HepG2 (cell line): Measurements from ENCODE around the gene KIF26B. TPM values are rescaled to one million over a fixed set of nuclear protein-coding genes. Genes with fewer than 3 reads are reported as not detected.

Source experiments
- ATAC-seq: fragments of 200-7000 bp; cut with Tn5 transposase; 3 replicates; pipeline ENCODE4 v1.9.1; 2020; ENCODE audit warnings: mild to moderate bottlenecking, moderate library complexity
- BruUV-seq: library from RNA; stranded (reverse); fragments of 400-500 nt; replicated peaks from 2 replicates; lab custom pipeline; 2021; lab: Mats Ljungman, UMichigan
- CTCF ChIA-PET: fragments of 300-600 bp; formaldehyde crosslinking; extraction: SDS; loops from one replicate; lab custom pipeline; 2021; ENCODE audit warnings: low total read pairs, inconsistent platforms, low intra/inter-chr PET ratio; lab: Yijun Ruan, JAX
- POLR2A ChIA-PET: fragments of 350-600 bp; sonication (Branson Sonifier 250); formaldehyde crosslinking; loops from one replicate; lab custom pipeline; 2020; ENCODE audit warnings: antibody characterized with exemption, inconsistent platforms; lab: Yijun Ruan, JAX
- DNase-seq: peaks from one replicate; pipeline ENCODE4 v3.0.0-alpha.2; 2015; ENCODE audit warnings: low spot score
- FAIRE-seq: peaks from 3 replicates; lab custom pipeline; 2011; peaks lifted over from hg19 to GRCh38; lab: Jason Lieb, UNC
- H2AFZ ChIP-seq: one replicate; pipeline ENCODE4 v1.6.1; 2011; ENCODE audit warnings: low read length, inconsistent platforms
- H3K27ac ChIP-seq: fragments of 300-600 bp; 3 replicates; pipeline ENCODE4 v1.8.0; 2011; ENCODE audit warnings: mixed run types, mild to moderate bottlenecking, mixed read lengths, low read length, inconsistent platforms; ENCODE audit not compliant: insufficient read depth; ENCODE audit errors: extremely low read length
- H3K27me3 ChIP-seq, 2 experiments: fragments of 200-600 bp in 1 of 2; 2 replicates in 1 of 2; 3 replicates in 1 of 2; pipeline versions ENCODE4 v1.6.0 to v1.8.0; 2011; ENCODE audit warnings: low read length in 2 of 2, mild to moderate bottlenecking in 2 of 2, moderate library complexity in 2 of 2, inconsistent platforms in 1 of 2; ENCODE audit not compliant: insufficient read depth in 2 of 2, control insufficient read depth in 1 of 2
- H3K36me3 ChIP-seq, 2 experiments: fragments of 200-600 bp in 1 of 2; replicated peaks in 1 of 2; 2 replicates in 1 of 2; 3 replicates in 1 of 2; pipeline versions ENCODE4 v1.5.1 to v1.8.0; 2011; ENCODE audit warnings: low read length in 2 of 2, inconsistent platforms in 1 of 2; ENCODE audit not compliant: insufficient read depth in 2 of 2, control insufficient read depth in 1 of 2
- H3K4me1 ChIP-seq: 2 replicates; pipeline ENCODE4 v1.5.1; 2012; ENCODE audit warnings: low read length, inconsistent platforms; ENCODE audit not compliant: insufficient read depth
- H3K4me2 ChIP-seq: 2 replicates; pipeline ENCODE4 v1.6.0; 2011; ENCODE audit warnings: low read depth, low read length, inconsistent platforms
- H3K4me3 ChIP-seq, 3 experiments: fragments of 200-600 bp in 1 of 3; sonication (generic), shearing (Covaris generic) in 1 of 3; replicated peaks in 1 of 3; 2 replicates each; pipeline ENCODE4 v1.5.1; 2011 to 2016; ENCODE audit warnings: low read length in 3 of 3, inconsistent platforms in 2 of 3, low read depth in 2 of 3, mild to moderate bottlenecking in 2 of 3, control low read depth in 1 of 3, mixed read lengths in 1 of 3; ENCODE audit not compliant: insufficient read depth in 1 of 3
- H3K79me2 ChIP-seq: one replicate; pipeline ENCODE4 v1.6.1; 2011; ENCODE audit warnings: low read length, inconsistent platforms; ENCODE audit not compliant: insufficient read depth
- H3K9ac ChIP-seq: 2 replicates; pipeline ENCODE4 v1.6.0; 2011; ENCODE audit warnings: mild to moderate bottlenecking, low read depth, low read length, inconsistent platforms; ENCODE audit not compliant: insufficient read depth
- H3K9me3 ChIP-seq: 2 replicates; pipeline ENCODE4 v1.5.1; 2012; ENCODE audit warnings: mild to moderate bottlenecking, low read length
- H4K20me1 ChIP-seq: 2 replicates; pipeline ENCODE4 v1.6.0; 2011; ENCODE audit warnings: inconsistent platforms, mild to moderate bottlenecking, low read length, moderate library complexity; ENCODE audit not compliant: insufficient read depth
- ATAD3A ChIP-seq: sonication (generic); formaldehyde crosslinking; IDR thresholded peaks from 2 replicates; pipeline ENCODE4 v1.4.0; 2020; ENCODE audit warnings: missing genetic modification reagents
- CCAR2 ChIP-seq: fragments of 200-400 bp; formaldehyde crosslinking; optimal IDR thresholded peaks from 2 replicates; pipeline ENCODE3; 2018; ENCODE audit warnings: low read depth, mild to moderate bottlenecking, low read length, moderate library complexity
- CEBPB ChIP-seq: IDR thresholded peaks from 2 replicates; pipeline ENCODE4 v1.6.1; 2011; ENCODE audit warnings: low read depth, low read length, improper control_type of control experiment, borderline replicate concordance
- JUNB ChIP-seq: sonication (generic); formaldehyde crosslinking; IDR thresholded peaks from 2 replicates; pipeline ENCODE4 v1.8.0; 2022; ENCODE audit warnings: missing genetic modification reagents, mild to moderate bottlenecking, borderline replicate concordance
- KAT7 ChIP-seq: IDR thresholded peaks from 2 replicates; pipeline ENCODE4 v1.6.1; 2018; ENCODE audit warnings: borderline replicate concordance, missing compliant biosample characterization
- POLR2AphosphoS5 ChIP-seq: IDR thresholded peaks from 2 replicates; pipeline ENCODE4 v1.6.1; 2012; ENCODE audit warnings: low read depth, low read length
- RBM39 ChIP-seq: fragments of 200-400 bp; formaldehyde crosslinking; IDR thresholded peaks from one replicate; pipeline ENCODE4 v1.6.1; 2018; ENCODE audit warnings: antibody characterized with exemption, mild to moderate bottlenecking, low read depth, low read length; ENCODE audit not compliant: poor library complexity, severe bottlenecking
- SRSF1 ChIP-seq: fragments of 200-400 bp; formaldehyde crosslinking; optimal IDR thresholded peaks from 2 replicates; pipeline ENCODE3; 2017; ENCODE audit warnings: mild to moderate bottlenecking, low read depth, low read length, moderate library complexity
- TBL1XR1 ChIP-seq: fragments of 150-350 bp; IDR thresholded peaks from 2 replicates; pipeline ENCODE4 v1.6.1; 2014; ENCODE audit warnings: borderline replicate concordance, low read length; ENCODE audit not compliant: partially characterized antibody
- ZFP82 ChIP-seq: sonication (generic); formaldehyde crosslinking; IDR thresholded peaks from 2 replicates; pipeline ENCODE4 v1.5.1; 2020; ENCODE audit warnings: mild to moderate bottlenecking, missing genetic modification reagents, borderline replicate concordance
- ZNF329 ChIP-seq: sonication (generic); formaldehyde crosslinking; IDR thresholded peaks from 2 replicates; pipeline ENCODE4 v1.9.0; 2021; ENCODE audit warnings: low read depth, mild to moderate bottlenecking, missing genetic modification reagents
- WGBS: methylation state at CpG from one replicate; pipeline ENCODE4 v1.1.6; 2017; ENCODE audit warnings: low lambda C conversion rate; 5-methylcytosine and 5-hydroxymethylcytosine counted together
- in situ Hi-C: cut with HindIII; loops from 2 replicates; pipeline ENCODE4 v1.10.0; 2017; ENCODE audit warnings: low pct_unique_long_range_greater_than_20kb; ENCODE audit not compliant: extremely low pct_ligation_motif_present
- intact Hi-C: fragments of 100-400 bp; cut with micrococcal nuclease; formaldehyde crosslinking; loops from one replicate; pipeline ENCODE4 v1.10.0; 2022; ENCODE audit not compliant: unreplicated experiment
- polyA plus RNA-seq, 8 experiments: library from polyadenylated mRNA; depleted of rRNA in 3 of 8; stranded (reverse) in 7 of 8; unstranded in 1 of 8; fragments of >200 nt; fragmentation: Illumina TruSeq in 4 of 8; extraction: Trizol in 4 of 8; gene quantifications; 2 replicates each; pipeline versions ENCODE4 v1.2.1 to v1.2.3, GENCODE V29; 2011 to 2016; ENCODE audit warnings: low read depth in 4 of 8, missing spikeins in 1 of 8, mixed read lengths in 1 of 8; ENCODE audit not compliant: insufficient read depth in 1 of 8
- total RNA-seq, 5 experiments: library from RNA; depleted of rRNA; stranded (reverse); fragments of >200 nt; fragmentation: Illumina TruSeq; extraction: Trizol; gene quantifications; 2 replicates each; pipeline ENCODE4 v1.2.3, GENCODE V29; 2016; ENCODE audit warnings: low read depth in 1 of 5
- TF ChIP-seq, protein P1 (sequence below): sonication (generic); formaldehyde crosslinking; IDR thresholded peaks from 2 replicates; pipeline ENCODE4 v1.4.0; 2020; ENCODE audit warnings: mild to moderate bottlenecking, missing genetic modification reagents

KIF26B gene
- total and polyA plus RNA-seq, 2 of the 13 experiments (the other 11 are each of a cell fraction or from before 2014, with no cell fraction given): 0.08 to 0.09 TPM

- ATAC-seq: no peak; the same call in 2 of the 3 replicates
- TF ChIP-seq ZNF329 (no peak), RBM39 (no peak), CEBPB (0 out of 2 replicates have a peak, but pooled peaks have one; percentile 58), SRSF1 (no peak)
- DNase-seq: no peak
- in situ Hi-C loops (no loop called here), intact Hi-C loops (no loop called here)
- FAIRE-seq: no peak
- BruUV-seq: no TSS peak
- Histone ChIP-seq H2AFZ (no peak overlapping the region), H3K27ac (no peak overlapping the region), H3K4me2 (no peak overlapping the region), H3K9ac (no peak overlapping the region), H3K36me3 (no peaks in the 10 kb centered on the region), H3K4me3 (no peak overlapping the region), H4K20me1 (no peaks in the 10 kb centered on the region), H3K4me1 (peaks cover 39% of the 10 kb centered on the region), H3K27me3 (no peaks in the 10 kb centered on the region), H3K9me3 (no peaks in the 10 kb centered on the region), H3K79me2 (no peaks in the 10 kb centered on the region)
- POLR2A ChIA-PET: interaction anchor here (0.6 kb wide), 1 partner anchor 153 kb away, joined by 3 read pairs; no protein-coding TSS in a partner anchor
- CTCF ChIA-PET: no interaction called here
- 12% methylated on average over 4 of the region's 6 CpGs for WGBS
Measured at GRCh38 chr1:245469734-245470133, 314.9 kb downstream of the KIF26B start.

DNA sequence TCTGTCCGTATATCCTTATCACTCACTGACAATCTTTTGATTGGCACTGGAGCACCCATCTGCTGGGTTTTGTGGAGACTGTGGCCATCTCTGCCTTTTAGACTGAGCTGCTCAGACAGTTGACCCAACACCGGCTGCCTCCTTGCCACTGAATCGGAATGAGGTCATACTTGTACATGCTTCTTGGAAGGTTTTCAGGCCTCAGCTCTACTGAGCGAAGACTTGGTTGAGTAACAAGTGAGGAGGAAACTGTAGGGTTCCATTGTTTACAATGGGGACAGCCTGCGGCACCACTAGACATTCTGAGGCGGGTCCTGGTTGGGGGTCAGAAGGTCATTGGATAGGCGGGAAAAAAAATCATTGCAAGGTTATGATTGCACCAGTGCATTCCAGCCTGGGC is 320.3 kb downstream of the KIF26B start:
- no peak overlapping the region for H3K9ac ChIP-seq
- H3K4me1 ChIP-seq: peaks cover 18% of the 10 kb centered on the region; the same call in 1 of the 2 replicates
- intact Hi-C loops (no loop called here), in situ Hi-C loops (no loop called here)
- H3K36me3 ChIP-seq: no peaks in the 10 kb centered on the region
- no peak overlapping the region for H2AFZ ChIP-seq
- ChIA-PET CTCF (no interaction called here), POLR2A (no interaction called here)
- 52% methylated on average over 7 of the region's 7 CpGs for WGBS
- no peaks in the 10 kb centered on the region for H3K79me2 ChIP-seq
- H3K4me3 ChIP-seq: no peak overlapping the region
- no peak overlapping the region for H3K27ac ChIP-seq
- ATAC-seq: no peak
- DNase-seq: no peak
- no peak for FAIRE-seq
- no peak overlapping the region for H3K4me2 ChIP-seq
- no peaks in the 10 kb centered on the region for H3K27me3 ChIP-seq
- no peaks in the 10 kb centered on the region for H3K9me3 ChIP-seq
- H4K20me1 ChIP-seq: no peaks in the 10 kb centered on the region
- BruUV-seq: no TSS peak
- no peak for TF ChIP-seq JUNB
- TF ChIP-seq ATAD3A (CRISPR knock-in tag): no peak
- no peak for TF ChIP-seq CCAR2
- TF ChIP-seq, protein P1, sequence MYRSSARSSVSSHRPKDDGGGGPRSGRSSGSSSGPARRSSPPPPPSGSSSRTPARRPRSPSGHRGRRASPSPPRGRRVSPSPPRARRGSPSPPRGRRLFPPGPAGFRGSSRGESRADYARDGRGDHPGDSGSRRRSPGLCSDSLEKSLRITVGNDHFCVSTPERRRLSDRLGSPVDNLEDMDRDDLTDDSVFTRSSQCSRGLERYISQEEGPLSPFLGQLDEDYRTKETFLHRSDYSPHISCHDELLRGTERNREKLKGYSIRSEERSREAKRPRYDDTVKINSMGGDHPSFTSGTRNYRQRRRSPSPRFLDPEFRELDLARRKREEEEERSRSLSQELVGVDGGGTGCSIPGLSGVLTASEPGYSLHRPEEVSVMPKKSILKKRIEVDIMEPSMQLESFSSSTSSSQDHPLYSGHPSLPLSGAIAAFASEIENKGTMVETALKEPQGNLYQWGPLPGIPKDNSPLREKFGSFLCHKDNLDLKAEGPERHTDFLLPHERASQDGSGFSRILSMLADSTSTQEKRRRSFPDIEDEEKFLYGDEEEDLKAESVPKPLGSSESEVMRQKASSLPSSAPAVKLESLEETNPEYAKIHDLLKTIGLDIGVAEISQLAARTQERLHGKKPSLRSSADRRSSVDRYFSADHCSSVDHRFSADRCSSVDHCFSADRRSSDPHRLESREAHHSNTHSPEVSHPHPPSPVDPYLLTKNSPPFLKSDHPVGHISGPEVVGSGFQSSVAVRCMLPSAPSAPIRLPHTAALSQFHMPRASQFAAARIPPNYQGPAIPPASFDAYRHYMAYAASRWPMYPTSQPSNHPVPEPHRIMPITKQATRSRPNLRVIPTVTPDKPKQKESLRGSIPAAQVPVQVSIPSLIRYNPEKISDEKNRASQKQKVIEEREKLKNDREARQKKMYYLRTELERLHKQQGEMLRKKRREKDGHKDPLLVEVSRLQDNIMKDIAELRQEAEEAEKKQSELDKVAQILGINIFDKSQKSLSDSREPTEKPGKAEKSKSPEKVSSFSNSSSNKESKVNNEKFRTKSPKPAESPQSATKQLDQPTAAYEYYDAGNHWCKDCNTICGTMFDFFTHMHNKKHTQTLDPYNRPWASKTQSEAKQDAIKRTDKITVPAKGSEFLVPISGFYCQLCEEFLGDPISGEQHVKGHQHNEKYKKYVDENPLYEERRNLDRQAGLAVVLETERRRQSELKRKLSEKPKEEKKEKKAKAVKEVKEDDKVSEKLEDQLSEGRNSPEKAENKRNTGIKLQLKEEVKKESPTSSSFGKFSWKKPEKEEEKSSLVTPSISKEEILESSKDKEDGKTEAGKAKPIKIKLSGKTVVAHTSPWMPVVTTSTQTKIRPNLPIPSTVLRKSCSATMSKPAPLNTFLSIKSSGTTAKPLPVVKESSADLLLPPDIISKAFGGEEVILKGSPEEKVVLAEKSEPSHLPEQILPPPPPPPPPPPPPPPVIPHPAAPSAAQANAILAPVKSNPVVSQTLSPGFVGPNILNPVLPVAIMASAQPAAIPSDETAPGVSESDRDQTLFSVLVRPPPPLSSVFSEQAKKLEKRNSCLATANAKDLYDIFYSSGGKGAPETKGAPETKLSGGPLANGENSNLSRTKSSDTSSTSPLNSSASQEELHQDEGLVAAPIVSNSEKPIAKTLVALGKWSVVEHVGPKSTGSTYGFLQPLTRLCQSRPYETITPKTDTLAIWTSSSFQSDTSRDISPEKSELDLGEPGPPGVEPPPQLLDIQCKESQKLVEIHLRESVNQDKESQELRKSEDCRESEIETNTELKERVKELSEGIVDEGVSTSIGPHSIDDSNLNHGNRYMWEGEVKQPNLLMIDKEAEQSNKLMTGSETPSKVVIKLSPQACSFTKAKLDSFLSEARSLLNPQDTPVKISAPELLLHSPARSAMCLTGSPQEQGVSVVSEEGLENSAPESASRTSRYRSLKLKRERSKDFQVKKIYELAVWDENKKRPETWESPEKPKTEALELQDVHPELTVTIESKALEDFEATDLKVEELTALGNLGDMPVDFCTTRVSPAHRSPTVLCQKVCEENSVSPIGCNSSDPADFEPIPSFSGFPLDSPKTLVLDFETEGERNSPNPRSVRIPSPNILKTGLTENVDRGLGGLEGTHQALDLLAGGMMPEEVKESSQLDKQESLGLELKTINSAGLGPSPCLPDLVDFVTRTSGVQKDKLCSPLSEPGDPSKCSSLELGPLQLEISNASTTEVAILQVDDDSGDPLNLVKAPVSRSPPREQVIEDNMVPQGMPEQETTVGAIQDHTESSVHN (CRISPR knock-in tag): no peak
- TF ChIP-seq KAT7 (CRISPR knock-in tag): no peak
- TF ChIP-seq TBL1XR1: no peak
- no peak for TF ChIP-seq POLR2AphosphoS5
- TF ChIP-seq ZFP82 (CRISPR knock-in tag): no peak
